ENCODE results near the gene PNPLA2. TPM values are rescaled to one million over a fixed set of nuclear protein-coding genes. Genes with fewer than 3 reads are reported as not detected.

The PNPLA2 gene
- total RNA-seq, 1 donor from 2014 or later: 2.6 TPM

DNA sequence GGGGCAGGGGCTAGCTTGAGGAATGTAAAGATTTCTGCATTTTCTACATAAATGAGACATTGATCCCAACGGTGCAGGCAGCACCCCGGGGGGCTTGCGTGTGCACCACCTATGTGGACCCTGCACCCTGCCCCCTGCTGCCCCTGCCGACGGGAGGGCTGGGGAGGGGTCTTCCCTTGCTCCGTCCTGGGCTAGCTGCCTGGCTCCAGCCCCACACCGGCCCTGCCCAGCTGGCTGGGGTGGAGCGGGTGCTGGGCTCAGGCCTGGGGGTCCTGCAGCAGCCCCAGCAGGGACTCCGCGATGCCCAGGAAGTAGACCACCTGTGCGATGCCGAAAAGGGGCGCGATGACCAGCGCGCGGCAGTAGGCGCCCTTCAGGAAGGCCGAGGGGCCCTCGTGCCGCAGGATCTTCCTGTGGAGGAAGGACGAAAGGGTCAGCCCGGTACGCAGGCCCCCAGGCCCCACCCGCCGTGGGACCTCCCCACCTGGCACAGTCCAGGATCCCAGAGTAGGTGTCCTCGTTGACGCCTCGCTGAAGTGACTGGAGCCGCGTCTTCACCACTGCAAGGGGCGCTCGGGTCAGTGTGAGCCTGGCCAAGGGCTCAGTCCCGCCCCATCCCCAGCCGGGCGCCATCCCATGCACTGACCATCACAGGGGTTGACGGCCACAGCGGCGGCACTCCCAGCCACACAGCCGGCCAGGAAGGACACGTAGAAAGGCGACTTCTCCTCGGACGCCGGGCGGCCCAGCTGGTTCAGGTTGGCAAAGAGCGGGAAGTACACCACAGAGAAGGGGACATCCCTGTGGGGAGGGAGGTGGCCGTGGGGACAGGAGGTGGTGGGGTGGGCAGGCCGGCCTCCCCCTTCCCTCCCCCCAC lies 26.8 kb upstream of the PNPLA2 start:
- Mint-ChIP-seq H3K4me1 (peaks cover 16% of the 10 kb centered on the region), H3K36me3 (peaks cover 2% of the 10 kb centered on the region), H3K4me3 (no peak overlapping the region), H3K27me3 (ENCODE audit: insufficient read depth, low read depth) (peaks cover 6% of the 10 kb centered on the region), H3K9me3 (no peaks in the 10 kb centered on the region), H3K27ac (no peak overlapping the region)
- Histone ChIP-seq H3K9me3 (ENCODE audit: low read depth) (no peaks in the 10 kb centered on the region), H4K20me1 (ENCODE audit: low read depth) (peaks cover 48% of the 10 kb centered on the region), H3K4me3 (no peak overlapping the region), H3K27ac (no peak overlapping the region), H3K9ac (no peak overlapping the region), H3F3A (ENCODE audit: low read depth) (peaks cover 26% of the 10 kb centered on the region), H3K27me3 (no peaks in the 10 kb centered on the region), H3K79me2 (ENCODE audit: low read depth) (peaks cover 12% of the 10 kb centered on the region), H3K4me2 (no peak overlapping the region), H3K36me3 (no peaks in the 10 kb centered on the region), H3K4me1 (peaks cover 32% of the 10 kb centered on the region), H2AFZ (replicated peaks) (no peak overlapping the region)
- DNase-seq (ENCODE audit: low spot score): no peak
- no peak for TF ChIP-seq EZH2phosphoT487 (IDR thresholded peaks at IDR 0.05)
- TF ChIP-seq, protein P1, sequence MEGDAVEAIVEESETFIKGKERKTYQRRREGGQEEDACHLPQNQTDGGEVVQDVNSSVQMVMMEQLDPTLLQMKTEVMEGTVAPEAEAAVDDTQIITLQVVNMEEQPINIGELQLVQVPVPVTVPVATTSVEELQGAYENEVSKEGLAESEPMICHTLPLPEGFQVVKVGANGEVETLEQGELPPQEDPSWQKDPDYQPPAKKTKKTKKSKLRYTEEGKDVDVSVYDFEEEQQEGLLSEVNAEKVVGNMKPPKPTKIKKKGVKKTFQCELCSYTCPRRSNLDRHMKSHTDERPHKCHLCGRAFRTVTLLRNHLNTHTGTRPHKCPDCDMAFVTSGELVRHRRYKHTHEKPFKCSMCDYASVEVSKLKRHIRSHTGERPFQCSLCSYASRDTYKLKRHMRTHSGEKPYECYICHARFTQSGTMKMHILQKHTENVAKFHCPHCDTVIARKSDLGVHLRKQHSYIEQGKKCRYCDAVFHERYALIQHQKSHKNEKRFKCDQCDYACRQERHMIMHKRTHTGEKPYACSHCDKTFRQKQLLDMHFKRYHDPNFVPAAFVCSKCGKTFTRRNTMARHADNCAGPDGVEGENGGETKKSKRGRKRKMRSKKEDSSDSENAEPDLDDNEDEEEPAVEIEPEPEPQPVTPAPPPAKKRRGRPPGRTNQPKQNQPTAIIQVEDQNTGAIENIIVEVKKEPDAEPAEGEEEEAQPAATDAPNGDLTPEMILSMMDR (IDR thresholded peaks at IDR 0.05): no peak
- TF ChIP-seq EZH2 (IDR thresholded peaks at IDR 0.05): no peak

- no peaks in the 10 kb centered on the region for H3K9me3 Mint-ChIP-seq
- Histone ChIP-seq H2AFZ (replicated peaks) (no peak overlapping the region), H3K9me3 (ENCODE audit: low read depth) (no peaks in the 10 kb centered on the region), H3K79me2 (ENCODE audit: low read depth) (peaks cover 14% of the 10 kb centered on the region), H3K9ac (no peak overlapping the region), H3K27ac (no peak overlapping the region), H3K4me3 (no peak overlapping the region), H3K4me1 (peaks cover 33% of the 10 kb centered on the region), H3K4me2 (no peak overlapping the region), H3K27me3 (no peaks in the 10 kb centered on the region), H4K20me1 (ENCODE audit: low read depth) (peaks cover 44% of the 10 kb centered on the region), H3K36me3 (no peaks in the 10 kb centered on the region), H3F3A (ENCODE audit: low read depth) (peaks cover 26% of the 10 kb centered on the region)
- peaks cover 20% of the 10 kb centered on the region for H3K4me1 Mint-ChIP-seq
- H3K27ac Mint-ChIP-seq: no peak overlapping the region
- H3K27me3 Mint-ChIP-seq (ENCODE audit: insufficient read depth, low read depth): peaks cover 7% of the 10 kb centered on the region
- no peak for DNase-seq (ENCODE audit: low spot score)
- no peak overlapping the region for H3K4me3 Mint-ChIP-seq
- TF ChIP-seq, protein P1 (IDR thresholded peaks at IDR 0.05): no peak
- TF ChIP-seq EZH2 (IDR thresholded peaks at IDR 0.05): no peak
- no peak for TF ChIP-seq EZH2phosphoT487 (IDR thresholded peaks at IDR 0.05)
- H3K36me3 Mint-ChIP-seq: peaks cover 2% of the 10 kb centered on the region
These were observed 26.2 kb upstream of the PNPLA2 start for GRCh38 chr11:792535-792821.

- peaks cover 7% of the 10 kb centered on the region for H3K27me3 Mint-ChIP-seq (ENCODE audit: insufficient read depth, low read depth)
- DNase-seq (ENCODE audit: low spot score): no peak
- Histone ChIP-seq H3K4me3 (no peak overlapping the region), H3K79me2 (ENCODE audit: low read depth) (peaks cover 14% of the 10 kb centered on the region), H4K20me1 (ENCODE audit: low read depth) (peaks cover 41% of the 10 kb centered on the region), H3K36me3 (no peaks in the 10 kb centered on the region), H3K27ac (no peak overlapping the region), H3K4me2 (no peak overlapping the region), H3K4me1 (peaks cover 33% of the 10 kb centered on the region), H3F3A (ENCODE audit: low read depth) (peaks cover 26% of the 10 kb centered on the region), H3K9me3 (ENCODE audit: low read depth) (no peaks in the 10 kb centered on the region), H3K9ac (no peak overlapping the region), H3K27me3 (no peaks in the 10 kb centered on the region), H2AFZ (replicated peaks) (no peak overlapping the region)
- peaks cover 2% of the 10 kb centered on the region for H3K36me3 Mint-ChIP-seq
- H3K27ac Mint-ChIP-seq: no peak overlapping the region
- H3K9me3 Mint-ChIP-seq: no peaks in the 10 kb centered on the region
- no peak overlapping the region for H3K4me3 Mint-ChIP-seq
- TF ChIP-seq, protein P1 (IDR thresholded peaks at IDR 0.05): no peak
- no peak for TF ChIP-seq EZH2 (IDR thresholded peaks at IDR 0.05)
- TF ChIP-seq EZH2phosphoT487 (IDR thresholded peaks at IDR 0.05): no peak
- peaks cover 20% of the 10 kb centered on the region for H3K4me1 Mint-ChIP-seq
These were observed 25.8 kb upstream of the PNPLA2 start for GRCh38 chr11:792873-793272.
